Mononuclear cell (primary cell): ENCODE data around the gene CBX5. TPM values are rescaled to one million over a fixed set of nuclear protein-coding genes. Genes with fewer than 3 reads are reported as not detected.
"Not testable (repeated sequence)": the region's sequence is repeated elsewhere in the genome, so short reads cannot be mapped to it uniquely, and the experiment has no call there.

ENCODE experiments used
- H3K27me3 ChIP-seq: 2 replicates; pipeline ENCODE4 v1.6.0; 2011; ENCODE audit warnings: low read length, control low read depth; ENCODE audit not compliant: insufficient read depth
- H3K4me1 ChIP-seq: 2 replicates; pipeline ENCODE4 v1.5.1; 2011; ENCODE audit warnings: mild to moderate bottlenecking, low read length, control low read depth; ENCODE audit not compliant: insufficient read depth
- H3K4me3 ChIP-seq: 2 replicates; pipeline ENCODE4 v1.5.1; 2011; ENCODE audit warnings: mild to moderate bottlenecking, low read length, moderate library complexity
- H3K9me3 ChIP-seq: 2 replicates; pipeline ENCODE4 v1.5.1; 2011; ENCODE audit warnings: low read depth, mild to moderate bottlenecking, control low read depth, low read length
- total RNA-seq: library from RNA; depleted of rRNA; stranded (reverse); fragments of >200 nt; gene quantifications from one replicate; pipeline ENCODE4 v1.2.3, GENCODE V29; 2012

The CBX5 gene
- total RNA-seq, 1 donor, result 16.0 TPM

GRCh38 chr12:54261815-54262402, 18.0 kb downstream of the CBX5 start:
- Histone ChIP-seq H3K4me1 (peaks cover 32% of the 10 kb centered on the region), H3K9me3 (no peaks in the 10 kb centered on the region), H3K4me3 (no peak overlapping the region), H3K27me3 (no peaks in the 10 kb centered on the region)

GRCh38 chr12:54259194-54260011, 20.5 kb downstream of the CBX5 start:
- Histone ChIP-seq H3K9me3 (no peaks in the 10 kb centered on the region), H3K4me1 (peaks cover 32% of the 10 kb centered on the region), H3K27me3 (no peaks in the 10 kb centered on the region), H3K4me3 (no peak overlapping the region)

- Histone ChIP-seq H3K9me3 (no peaks in the 10 kb centered on the region), H3K4me3 (no peak overlapping the region), H3K27me3 (no peaks in the 10 kb centered on the region), H3K4me1 (peaks cover 32% of the 10 kb centered on the region)
These were observed 21.7 kb downstream of the CBX5 start for GRCh38 chr12:54258201-54258681.

GRCh38 chr12:54257332-54257731, 22.6 kb downstream of the CBX5 start:
- Histone ChIP-seq H3K4me1 (peaks cover 27% of the 10 kb centered on the region), H3K27me3 (no peaks in the 10 kb centered on the region), H3K9me3 (no peaks in the 10 kb centered on the region), H3K4me3 (no peak overlapping the region)

GRCh38 chr12:54253240-54253639, 26.7 kb downstream of the CBX5 start:
- H3K27me3 ChIP-seq, result no peaks in the 10 kb centered on the region
- no peak overlapping the region for H3K4me3 ChIP-seq
- H3K9me3 ChIP-seq, result no peaks in the 10 kb centered on the region
- peaks cover 7% of the 10 kb centered on the region for H3K4me1 ChIP-seq

GRCh38 chr12:54251667-54252284, 28.1 kb downstream of the CBX5 start:
- no peaks in the 10 kb centered on the region for H3K27me3 ChIP-seq
- no peaks in the 10 kb centered on the region for H3K9me3 ChIP-seq
- H3K4me3 ChIP-seq, result no peak overlapping the region
- peaks cover 7% of the 10 kb centered on the region for H3K4me1 ChIP-seq

- H3K27me3 ChIP-seq, result no peaks in the 10 kb centered on the region
- H3K4me3 ChIP-seq, result no peak overlapping the region
- H3K4me1 ChIP-seq, result peaks cover 7% of the 10 kb centered on the region
- H3K9me3 ChIP-seq, result no peaks in the 10 kb centered on the region
These were observed 30.4 kb downstream of the CBX5 start for GRCh38 chr12:54249489-54249888.

- Histone ChIP-seq H3K4me3 (no peak overlapping the region), H3K27me3 (no peaks in the 10 kb centered on the region), H3K4me1 (peaks cover 4% of the 10 kb centered on the region), H3K9me3 (no peaks in the 10 kb centered on the region)
These were observed 33.8 kb downstream of the CBX5 start for GRCh38 chr12:54246011-54246641.

- H3K9me3 ChIP-seq, result no peaks in the 10 kb centered on the region
- H3K4me3 ChIP-seq, result no peak overlapping the region
- H3K4me1 ChIP-seq, result peaks cover 10% of the 10 kb centered on the region
- no peaks in the 10 kb centered on the region for H3K27me3 ChIP-seq
These were observed 38.8 kb downstream of the CBX5 start for GRCh38 chr12:54240971-54241588.

- H3K4me1 ChIP-seq, result peaks cover 10% of the 10 kb centered on the region
- H3K27me3 ChIP-seq, result no peaks in the 10 kb centered on the region
- H3K9me3 ChIP-seq, result no peaks in the 10 kb centered on the region
- H3K4me3 ChIP-seq, result no peak overlapping the region
These were observed 39.8 kb downstream of the CBX5 start for GRCh38 chr12:54240129-54240528.

GRCh38 chr12:54239620-54240019, 40.3 kb downstream of the CBX5 start:
- Histone ChIP-seq H3K9me3 (no peaks in the 10 kb centered on the region), H3K27me3 (no peaks in the 10 kb centered on the region), H3K4me1 (peaks cover 10% of the 10 kb centered on the region), H3K4me3 (no peak overlapping the region)

GRCh38 chr12:54238531-54238930, 41.4 kb downstream of the CBX5 start:
- no peaks in the 10 kb centered on the region for H3K9me3 ChIP-seq
- H3K27me3 ChIP-seq, result no peaks in the 10 kb centered on the region
- H3K4me1 ChIP-seq, result peaks cover 10% of the 10 kb centered on the region
- H3K4me3 ChIP-seq, result no peak overlapping the region

- no peaks in the 10 kb centered on the region for H3K27me3 ChIP-seq
- peaks cover 24% of the 10 kb centered on the region for H3K4me1 ChIP-seq
- no peaks in the 10 kb centered on the region for H3K9me3 ChIP-seq
- no peak overlapping the region for H3K4me3 ChIP-seq
These were observed 47.1 kb downstream of the CBX5 start for GRCh38 chr12:54232790-54233189.

GRCh38 chr12:54231269-54231668, 48.7 kb downstream of the CBX5 start:
- H3K4me1 ChIP-seq, result peaks cover 39% of the 10 kb centered on the region
- not testable (repeated sequence) for H3K4me3 ChIP-seq, H3K9me3 ChIP-seq, H3K27me3 ChIP-seq

GRCh38 chr12:54230555-54230954, 49.4 kb downstream of the CBX5 start:
- H3K4me3 ChIP-seq, result no peak overlapping the region
- H3K9me3 ChIP-seq, result no peaks in the 10 kb centered on the region
- H3K27me3 ChIP-seq, result no peaks in the 10 kb centered on the region
- H3K4me1 ChIP-seq, result peaks cover 39% of the 10 kb centered on the region
